Left renal cortex interstitium (tissue), 4 donors: ENCODE results near the gene GAR1. TPM values are rescaled to one million over a fixed set of nuclear protein-coding genes. Genes with fewer than 3 reads are reported as not detected.
"Not testable (repeated sequence)": the region's sequence is repeated elsewhere in the genome, so short reads cannot be mapped to it uniquely, and the experiment has no call there.

Experiments
- DNase-seq, 4 donors: peaks; one replicate each; pipeline ENCODE4 v3.0.0-alpha.2; 2013; ENCODE audit warnings: low read depth in 4 of 4, low spot score in 2 of 4, missing footprints in 1 of 4
- polyA plus RNA-seq, 4 donors: library from polyadenylated mRNA; unstranded; fragments of 120-200 nt; gene quantifications; one replicate each; pipeline ENCODE4 v1.2.1, GENCODE V29; 2013; ENCODE audit not compliant: insufficient read length in 4 of 4

The GAR1 gene
- 10 to 100 TPM; 37.5 to 45.3 (median 42.8) TPM for polyA plus RNA-seq

DNA sequence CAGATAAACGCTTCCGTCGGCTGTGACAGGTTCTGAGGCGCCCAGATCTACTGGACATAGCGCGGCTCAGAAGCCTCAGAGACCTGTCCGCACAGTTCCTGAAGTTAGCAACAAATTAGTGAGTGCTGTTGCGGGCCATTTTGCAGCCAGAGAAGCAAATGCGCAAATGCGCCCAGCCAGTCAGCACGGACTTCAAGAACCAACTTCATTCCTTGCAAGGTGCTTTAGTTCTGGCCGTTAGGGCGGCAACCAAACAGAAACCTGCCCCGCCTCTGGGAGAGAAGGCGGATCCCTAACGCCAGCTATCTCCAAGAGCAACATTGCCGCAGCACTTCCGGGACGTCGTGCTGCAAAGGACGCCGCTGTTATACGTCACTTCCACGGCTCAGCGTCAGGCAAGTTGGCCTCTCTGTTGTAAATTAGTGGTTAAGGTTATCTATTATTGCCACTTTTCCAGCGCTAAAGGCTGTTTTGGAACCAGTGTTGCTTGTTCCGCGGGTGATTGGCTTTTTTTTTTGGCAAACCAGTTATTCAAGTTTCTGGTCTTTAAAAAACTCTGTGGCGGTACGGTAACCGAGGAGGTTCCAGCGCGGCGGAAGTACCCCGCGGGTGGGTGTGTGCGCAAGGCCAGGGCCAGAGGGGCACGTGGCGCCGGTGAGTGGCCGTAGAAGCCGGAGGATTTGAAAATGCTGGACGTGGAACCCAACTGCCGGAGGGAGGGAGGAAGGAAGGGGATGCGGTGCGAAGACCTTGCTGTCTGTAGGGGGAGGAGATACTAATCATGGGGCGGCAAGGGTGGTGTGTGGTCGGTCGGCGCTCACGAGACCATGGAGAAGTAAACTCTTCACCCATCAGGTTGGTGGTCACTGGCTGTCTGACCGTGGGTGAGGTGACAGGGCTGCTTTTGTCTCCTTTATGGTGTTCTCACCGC is at the start of gene GAR1:
GAR1 (plus strand) TSS at position 612 of the 931 bp plus-strand sequence. CDS start 403 bp downstream, outside the sequence.
- DNase-seq = peak; percentile 90 to 95 (median 91)

DNA sequence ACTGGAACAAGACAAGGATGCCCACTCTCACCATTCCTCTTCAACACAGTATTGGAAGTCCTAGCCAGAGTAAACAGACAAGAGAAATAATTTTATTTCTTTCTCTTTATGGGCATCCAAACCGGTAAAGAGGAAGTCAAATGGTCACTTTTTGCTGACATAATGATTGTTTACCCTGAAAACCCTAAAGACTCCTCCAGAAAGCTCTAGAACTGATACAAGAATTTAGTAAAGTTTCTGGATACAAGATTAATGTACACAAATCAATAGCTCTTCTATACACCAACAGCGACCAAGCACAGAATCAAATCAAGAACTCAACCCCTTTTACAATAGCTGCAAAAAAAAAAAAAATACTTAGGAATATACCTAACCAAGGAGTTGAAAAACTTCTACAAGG is 33.5 kb upstream of the GAR1 start:
- DNase-seq = not testable (repeated sequence)

DNA sequence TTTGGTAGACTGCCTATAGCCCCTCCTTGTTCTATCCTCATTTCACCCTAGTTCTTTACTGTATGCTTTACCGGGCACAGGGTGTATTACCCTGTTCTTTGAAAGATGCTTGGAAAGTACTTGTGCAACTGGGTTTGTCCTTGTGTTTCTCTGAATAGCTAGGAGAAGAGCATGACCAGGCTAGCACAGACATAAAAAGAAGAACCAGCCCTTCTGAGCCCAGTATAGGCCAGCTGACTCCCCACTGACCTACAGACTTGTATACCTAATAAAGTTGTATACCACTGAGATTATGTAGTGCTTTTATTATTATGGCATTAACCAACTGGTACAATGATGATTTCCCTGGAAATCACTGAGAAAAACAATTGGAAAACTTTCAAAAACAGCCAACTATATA is 28.7 kb upstream of the GAR1 start:
- no peak for DNase-seq

DNA sequence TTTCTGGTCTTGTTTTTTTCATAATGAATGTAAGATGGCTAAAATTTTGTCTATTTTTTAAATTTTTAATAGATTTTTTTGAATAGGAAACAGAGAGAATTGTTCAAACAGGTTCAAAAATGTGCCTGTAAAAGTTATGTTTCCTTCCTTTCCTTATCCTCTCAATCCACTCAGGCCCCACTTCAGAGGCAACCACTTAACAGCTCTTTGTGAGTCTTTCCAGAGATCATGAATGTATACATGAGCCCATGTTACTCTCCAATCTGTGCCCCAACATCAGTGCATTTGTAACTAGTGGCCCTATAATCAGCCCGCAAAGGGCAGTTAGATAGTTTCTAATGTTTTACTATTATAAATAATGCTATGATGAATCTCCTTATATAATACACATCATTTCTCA is 27.8 kb upstream of the GAR1 start:
- DNase-seq = no peak

DNA sequence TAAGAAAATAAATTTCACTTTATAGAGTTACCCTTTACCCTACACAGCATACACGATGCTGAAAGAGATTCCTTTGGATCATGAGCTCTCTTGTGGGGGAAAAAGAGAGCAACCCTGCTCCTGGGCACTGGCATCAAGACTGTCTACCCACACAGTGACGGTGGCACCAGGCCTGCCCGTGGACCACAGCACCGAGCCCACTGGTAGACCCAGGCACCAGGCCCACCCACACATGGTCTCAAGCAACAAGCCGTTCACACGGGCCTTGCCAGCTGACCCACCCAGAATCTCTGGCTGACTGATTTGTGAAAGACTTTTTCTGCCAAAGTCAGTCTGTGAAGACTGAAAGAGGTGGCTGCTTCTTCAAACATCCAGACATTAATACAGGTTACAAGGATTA is 20.5 kb upstream of the GAR1 start:
- DNase-seq = no peak

DNA sequence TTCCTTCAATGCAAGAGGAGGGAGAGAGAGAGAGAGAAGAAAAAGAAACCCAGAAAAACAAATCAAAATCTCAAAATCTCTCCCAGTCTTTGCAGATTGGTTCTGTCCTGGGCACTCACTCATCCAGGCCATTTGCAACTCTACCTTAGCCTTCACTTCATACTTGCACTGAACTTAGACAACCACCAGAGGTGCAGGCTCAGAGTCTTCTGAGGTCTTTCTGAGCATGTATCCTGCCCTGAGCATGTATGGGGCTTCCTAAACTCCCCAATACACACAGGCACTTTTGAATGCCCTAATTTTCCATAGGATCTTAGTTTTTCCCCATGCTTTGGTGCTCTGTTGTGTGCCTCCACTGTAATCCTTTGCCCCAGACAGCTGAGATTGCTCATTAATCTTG is 16.7 kb upstream of the GAR1 start:
- no peak for DNase-seq

DNA sequence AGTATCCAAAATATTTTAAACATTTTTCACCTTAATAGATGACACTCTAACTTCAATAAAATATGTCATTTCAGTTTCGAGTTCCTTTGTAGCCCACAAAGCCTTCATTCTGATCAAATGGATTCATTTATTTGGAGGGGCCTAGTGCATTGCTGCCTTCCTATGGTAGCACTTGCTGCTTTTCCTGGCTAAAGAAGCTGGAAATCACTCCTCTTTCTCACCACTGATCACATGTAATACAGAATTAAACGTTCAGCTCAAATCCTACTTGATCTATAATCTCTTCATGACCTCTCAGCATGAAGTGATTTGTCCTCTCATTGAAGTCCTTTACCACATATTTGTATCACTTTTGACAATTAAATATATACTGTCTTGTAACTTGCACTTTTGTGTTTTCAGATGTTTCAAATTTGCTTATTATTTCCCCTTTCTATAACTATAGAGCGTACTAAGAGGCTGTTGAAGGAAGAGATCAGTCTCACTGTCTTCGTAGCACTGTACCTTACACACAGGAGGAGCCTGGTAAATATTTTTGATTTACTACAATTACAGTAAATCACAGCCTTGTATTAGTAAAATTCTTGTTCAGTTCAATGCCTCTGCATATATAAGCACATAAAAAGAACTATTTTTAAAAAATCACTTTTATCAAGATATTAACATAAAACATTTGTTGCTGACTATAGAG is 14.3 kb upstream of the GAR1 start:
- DNase-seq = no peak

DNA sequence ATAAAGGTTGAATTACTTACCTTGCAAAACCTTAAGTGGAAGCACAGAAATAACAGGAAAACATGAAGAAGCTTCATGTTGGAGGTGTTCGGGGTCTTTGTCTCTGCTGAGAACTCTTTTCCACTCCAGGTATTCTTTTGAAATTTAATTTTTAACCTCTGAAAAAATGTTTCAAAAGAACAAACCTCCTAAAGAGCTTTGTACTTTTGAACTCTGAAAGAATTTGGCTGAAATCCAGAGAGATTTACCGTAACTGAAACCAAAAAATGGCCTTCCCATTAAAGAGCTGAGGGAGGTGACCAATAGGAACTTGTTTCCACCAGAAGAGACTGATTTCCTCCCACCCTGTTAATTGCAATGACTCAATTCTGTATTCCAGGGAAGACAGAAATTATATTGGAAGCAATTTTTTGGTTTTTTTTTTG is 13.7 kb upstream of the GAR1 start, which contains the start of gene CFI:
CFI (minus strand) TSS at position 105 of the 425 bp plus-strand sequence; CDS start at position 77, 28 bp downstream.
- peak in 3 of 4 donors; percentile 31 to 65 (median 37) for DNase-seq

DNA sequence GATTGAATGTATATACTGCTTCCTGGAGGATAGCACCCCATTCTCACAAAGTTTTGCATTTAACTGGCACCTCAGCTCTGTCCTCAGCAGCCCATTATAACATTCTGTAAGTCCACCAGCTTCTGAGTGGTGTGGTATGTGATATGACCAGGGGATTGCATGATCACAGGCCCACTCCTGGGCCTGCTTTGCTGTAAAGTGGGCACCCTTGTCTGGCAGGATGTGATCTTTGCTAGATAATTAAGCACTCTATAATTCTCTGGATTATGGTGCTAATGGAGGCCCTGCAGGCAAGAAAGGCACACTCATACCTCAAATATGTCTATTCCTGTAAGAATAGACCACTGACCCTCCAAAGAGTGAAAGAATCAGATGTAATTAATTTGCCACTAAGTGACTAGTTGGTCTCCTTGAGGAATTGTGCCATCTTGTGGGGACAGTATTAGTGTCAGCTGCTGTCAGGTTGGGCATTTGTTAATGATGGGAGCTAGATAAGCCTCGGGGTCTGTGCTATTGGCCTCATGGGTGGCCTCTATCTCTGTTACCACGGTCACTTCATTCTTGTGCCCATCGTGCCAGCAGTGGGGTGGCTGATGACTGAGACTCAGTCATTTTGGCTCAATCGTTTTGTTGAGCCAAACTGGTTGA is 11.5 kb upstream of the GAR1 start:
- no peak for DNase-seq

DNA sequence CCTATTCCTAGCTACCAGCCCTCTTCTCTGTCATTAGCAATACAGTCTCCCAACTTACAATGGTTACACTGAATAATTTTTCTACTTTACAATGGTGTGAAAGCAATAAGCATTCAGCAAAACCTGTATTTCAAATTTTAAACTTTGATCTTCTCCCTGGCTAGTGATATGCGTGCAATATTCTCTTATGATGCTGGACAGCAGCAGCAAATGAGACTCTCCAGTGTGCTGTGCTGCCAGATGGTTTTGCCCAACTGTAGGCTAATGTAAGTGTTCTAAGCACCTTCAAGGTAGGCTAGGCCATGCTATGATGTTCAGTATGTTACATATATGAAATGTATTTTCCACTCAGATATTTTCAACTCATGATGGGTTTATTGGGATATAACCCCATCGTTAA is 5.9 kb upstream of the GAR1 start:
- DNase-seq = no peak

DNA sequence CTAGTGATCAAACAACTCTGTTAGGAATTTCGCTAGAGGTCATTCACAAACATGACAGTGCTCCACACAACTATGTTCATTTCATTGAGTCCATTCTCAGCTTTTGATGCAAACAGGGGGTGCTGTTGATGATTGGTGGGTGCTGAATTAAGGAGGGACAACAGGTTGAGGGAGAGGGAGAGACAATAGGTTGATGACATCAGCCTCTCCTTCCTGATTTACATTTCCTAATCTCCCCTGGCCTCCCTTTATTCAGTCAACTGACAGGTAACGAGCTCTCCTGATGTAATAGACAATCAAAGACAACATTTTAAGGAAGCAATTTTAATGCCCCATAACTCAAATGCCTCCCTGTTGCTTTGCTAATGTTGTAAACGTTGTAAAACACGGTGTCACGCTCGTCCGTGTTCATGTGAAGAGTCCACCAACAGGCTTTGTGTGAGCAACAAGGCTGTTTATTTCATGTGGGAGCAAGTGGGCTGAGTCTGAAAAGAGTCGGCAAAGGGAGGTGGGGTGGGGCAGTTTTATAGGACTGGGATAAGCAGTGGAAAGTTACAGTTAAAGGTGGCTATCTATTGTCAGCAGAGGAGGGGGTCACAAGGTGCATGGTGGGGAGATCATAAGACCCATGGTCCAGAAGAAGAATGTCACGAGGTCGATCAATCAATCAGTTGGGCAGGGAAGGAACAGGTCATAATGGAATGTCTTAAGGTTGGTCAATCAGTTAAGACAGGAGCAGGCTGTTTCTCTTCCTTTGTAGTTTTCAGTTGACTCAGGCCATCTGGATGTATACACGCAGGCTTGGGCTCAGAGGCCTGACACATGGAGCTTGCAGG is 4.8 kb upstream of the GAR1 start:
- DNase-seq = no peak

DNA sequence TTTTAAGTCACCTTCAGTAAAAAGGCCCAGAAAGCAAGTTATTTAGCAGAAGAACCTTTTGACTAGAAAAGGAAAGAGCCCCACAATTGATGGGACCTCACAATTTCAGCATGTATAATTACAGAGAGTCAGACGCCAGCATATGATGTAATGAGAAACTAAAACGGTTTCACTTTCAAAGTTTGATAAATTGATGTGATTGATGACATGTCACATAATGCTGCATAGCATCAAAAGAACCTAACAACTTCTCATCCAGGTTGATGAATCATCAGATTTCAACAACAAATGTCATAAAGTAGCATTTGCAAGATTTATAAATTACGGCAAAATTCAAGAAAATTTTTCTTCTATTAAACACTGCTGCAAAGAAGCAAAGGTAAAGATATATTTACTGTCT is 3.9 kb upstream of the GAR1 start:
- no peak for DNase-seq

DNA sequence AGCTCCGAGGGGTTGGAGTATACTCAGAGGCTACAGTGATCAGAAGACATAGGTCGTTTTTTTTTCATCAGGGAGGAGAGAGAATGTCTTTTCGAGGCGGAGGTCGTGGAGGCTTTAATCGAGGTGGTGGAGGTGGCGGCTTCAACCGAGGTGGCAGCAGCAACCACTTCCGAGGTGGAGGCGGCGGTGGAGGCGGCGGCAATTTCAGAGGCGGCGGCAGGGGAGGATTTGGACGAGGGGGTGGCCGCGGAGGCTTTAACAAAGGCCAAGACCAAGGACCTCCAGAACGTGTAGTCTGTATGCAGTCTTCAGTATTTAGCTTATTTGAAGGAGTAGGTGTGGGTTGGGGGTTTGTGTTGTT is 500 bp downstream of the GAR1 start:
- DNase-seq = no peak

DNA sequence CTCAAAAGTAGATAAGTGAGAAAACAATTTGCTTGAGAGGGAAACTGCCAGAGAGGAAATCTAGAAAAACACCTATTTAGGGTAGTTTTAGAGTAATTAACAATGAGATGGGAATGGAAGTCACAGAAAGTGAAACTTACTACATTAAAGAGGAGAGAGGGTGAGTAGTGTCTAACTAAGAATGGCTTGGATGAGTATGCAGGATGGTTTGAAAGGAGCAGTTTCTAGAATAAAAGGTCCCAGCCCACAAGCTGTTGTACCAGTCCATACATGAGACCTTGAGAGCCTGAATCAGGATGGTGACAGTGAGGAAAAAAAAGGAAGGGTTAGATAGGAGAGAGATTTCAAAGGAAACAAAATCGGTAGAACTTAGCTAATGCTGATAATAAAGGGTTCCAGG is 1.3 kb downstream of the GAR1 start:
- no peak for DNase-seq

DNA sequence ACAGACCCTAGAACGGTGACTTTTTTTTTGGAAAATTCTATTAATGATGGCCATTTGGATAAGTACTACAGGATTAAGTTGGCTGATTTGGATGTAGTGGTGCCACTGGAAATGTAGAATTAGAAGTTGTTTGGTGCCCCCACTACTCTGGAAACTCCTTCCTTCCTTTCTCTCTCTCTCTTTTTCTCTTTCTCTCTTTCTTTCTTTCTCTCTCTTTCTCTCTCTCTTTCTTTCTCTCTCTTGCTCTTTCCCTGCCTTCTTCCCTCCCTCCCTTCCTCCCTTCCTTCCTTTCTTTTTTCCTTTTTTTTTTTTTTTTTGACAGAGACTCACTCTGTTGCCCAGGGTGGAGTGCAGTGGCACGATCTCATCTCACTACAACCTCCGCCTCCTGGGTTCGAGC is 2.7 kb downstream of the GAR1 start:
- no peak for DNase-seq

DNA sequence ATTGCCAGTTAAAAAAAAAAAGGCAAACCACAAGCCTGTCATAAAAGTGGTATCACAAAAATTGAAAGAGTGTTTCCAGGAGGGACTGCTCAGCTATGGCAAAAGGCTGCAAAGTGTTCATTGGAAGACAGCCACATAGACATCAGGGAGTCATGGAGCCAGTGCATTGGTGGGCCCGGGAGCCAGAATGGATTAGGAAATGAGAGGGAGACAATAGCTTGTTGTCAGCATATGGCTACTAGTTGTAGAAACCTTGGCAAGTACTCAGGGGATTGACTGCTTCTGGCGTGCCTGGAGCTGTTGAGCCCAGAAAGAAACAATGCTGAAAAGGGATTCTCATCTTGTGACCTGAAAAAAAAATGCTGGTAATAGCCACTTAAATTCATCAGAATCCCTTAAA is 5.0 kb downstream of the GAR1 start:
- no peak for DNase-seq

DNA sequence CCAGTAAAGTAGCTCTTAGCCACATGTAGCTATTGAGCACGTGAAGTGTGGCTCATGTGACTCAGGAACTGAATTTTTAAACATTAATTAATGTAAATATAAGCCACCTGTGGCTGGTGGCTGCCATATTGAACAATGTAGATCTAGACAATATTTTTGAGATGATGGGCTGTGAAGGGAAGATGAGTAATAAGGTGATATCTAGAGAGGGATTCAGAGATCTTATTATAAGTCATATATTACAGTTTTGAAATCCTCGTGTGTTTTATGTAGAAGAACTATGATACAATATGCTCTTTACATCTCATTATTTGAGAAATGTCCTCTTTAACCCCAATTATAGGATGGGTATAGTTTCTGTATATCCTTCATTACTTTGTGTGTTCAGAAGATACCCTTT is 5.6 kb downstream of the GAR1 start:
- no peak for DNase-seq

DNA sequence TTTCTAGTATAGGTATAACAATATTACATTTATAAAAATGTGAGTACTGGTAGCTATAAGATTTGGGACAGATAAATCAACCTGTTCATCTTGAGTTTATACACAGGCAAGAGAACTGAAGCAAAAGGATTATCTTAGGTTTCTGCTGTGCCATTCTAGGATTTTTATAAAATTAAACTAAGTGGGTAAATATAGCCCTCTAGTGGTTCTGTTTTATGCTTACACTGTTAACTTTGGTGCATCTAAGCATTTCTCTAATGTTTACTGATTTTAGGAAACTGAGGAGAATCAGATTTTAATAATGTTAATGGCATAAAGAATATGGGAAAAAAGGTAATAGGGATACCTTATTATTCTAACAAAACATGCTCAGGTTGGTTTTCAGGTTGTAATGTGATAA is 11.2 kb downstream of the GAR1 start:
- no peak for DNase-seq

DNA sequence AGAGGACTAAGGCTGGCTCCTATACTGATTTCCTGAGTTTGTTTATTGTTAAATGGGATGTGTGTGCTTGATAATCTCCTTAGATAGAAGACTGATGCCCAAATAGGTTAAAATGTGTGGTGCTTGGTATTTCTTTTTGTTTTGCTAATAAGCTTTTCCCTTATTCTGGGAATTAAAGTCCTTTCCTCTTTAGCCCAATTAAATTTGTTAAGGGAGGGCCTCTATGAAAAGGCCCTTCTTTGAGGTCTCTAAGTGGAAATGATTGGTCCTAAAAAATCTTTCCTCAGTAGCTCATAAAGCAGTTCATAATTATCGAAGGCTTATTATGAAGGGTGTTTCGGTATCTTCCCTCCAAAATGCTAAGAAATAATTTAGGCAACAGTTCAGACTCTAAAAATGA is 12.1 kb downstream of the GAR1 start, which contains the start of gene RRH:
RRH (plus strand) TSS at position 301 of the 400 bp plus-strand sequence; CDS start at position 357, 56 bp downstream.
- DNase-seq = no peak

DNA sequence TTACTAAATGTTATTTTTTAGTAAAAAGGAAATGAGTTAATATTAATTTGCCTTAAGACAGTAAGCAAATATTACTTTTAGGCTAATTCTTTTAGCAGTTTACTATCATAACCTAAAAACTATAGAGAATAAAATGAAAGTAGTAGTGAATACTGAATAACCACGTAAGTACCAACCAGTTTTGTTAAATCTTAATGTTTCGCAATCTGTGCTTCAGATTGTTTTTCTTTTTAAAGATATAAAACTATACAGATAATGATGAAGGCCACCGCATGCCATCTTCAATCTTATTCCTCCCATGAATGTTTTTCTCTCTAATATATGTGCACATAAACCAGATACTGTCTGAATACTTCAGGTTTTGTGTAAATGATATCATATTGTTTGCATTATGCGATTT is 18.2 kb downstream of the GAR1 start:
- no peak for DNase-seq
